GM12878 (cell line): ENCODE data around the gene NXPE4. TPM values are rescaled to one million over a fixed set of nuclear protein-coding genes. Genes with fewer than 3 reads are reported as not detected.
A peak's percentile ranks its signal among the peaks of the same experiment; 100 is the strongest.

Experiments used
- ATAC-seq: fragments of 200-7000 bp; cut with Tn5 transposase; 3 replicates; pipeline ENCODE4 v1.9.1; 2020; ENCODE audit warnings: mild to moderate bottlenecking, moderate library complexity
- BruUV-seq: library from RNA; stranded (reverse); fragments of 400-500 nt; replicated peaks from 2 replicates; lab custom pipeline; 2021; lab: Mats Ljungman, UMichigan
- CTCF ChIA-PET: fragments of 300-600 bp; sonication (Branson Sonifier 250); formaldehyde crosslinking; extraction: SDS; loops from one replicate; lab custom pipeline; 2021; ENCODE audit warnings: inconsistent platforms; lab: Yijun Ruan, JAX
- POLR2A ChIA-PET: fragments of 350-600 bp; formaldehyde crosslinking; extraction: SDS; loops from one replicate; lab custom pipeline; 2021; ENCODE audit warnings: inconsistent platforms; lab: Charles Lee
- RAD21 ChIA-PET: fragments of 300-600 bp; sonication (Branson Sonifier 250); formaldehyde crosslinking; loops from one replicate; lab custom pipeline; 2023; ENCODE audit warnings: antibody characterized with exemption; ENCODE audit not compliant: unreplicated experiment; lab: Charles Lee
- SMC1A ChIA-PET: fragments of 300-600 bp; sonication (Branson Sonifier 250); formaldehyde crosslinking; loops from one replicate; lab custom pipeline; 2023; ENCODE audit not compliant: unreplicated experiment, uncharacterized antibody; lab: Charles Lee
- DNase-seq: peaks from one replicate; pipeline ENCODE4 v3.0.0-alpha.2; 2011; ENCODE audit warnings: low read depth, low spot score
- FAIRE-seq: peaks from 3 replicates; lab custom pipeline; 2011; peaks lifted over from hg19 to GRCh38; lab: Jason Lieb, UNC
- H2AFZ ChIP-seq: 2 replicates; pipeline ENCODE4 v1.6.0; 2011; ENCODE audit warnings: low read depth, low read length, control low read depth; ENCODE audit not compliant: control insufficient read depth
- H3K27ac ChIP-seq: 2 replicates; pipeline ENCODE4 v1.5.1; 2011; ENCODE audit warnings: control low read depth; ENCODE audit not compliant: control insufficient read depth, insufficient read depth
- H3K27me3 ChIP-seq, 2 experiments: replicated peaks in 1 of 2; 2 replicates each; pipeline versions ENCODE4 v1.6.0 to v1.6.1; 2011; ENCODE audit warnings: low read length in 1 of 2; ENCODE audit not compliant: control insufficient read depth in 2 of 2, insufficient read depth in 2 of 2
- H3K36me3 ChIP-seq, 2 experiments: 2 replicates each; pipeline ENCODE4 v1.5.1; 2011; ENCODE audit warnings: low read length in 1 of 2; ENCODE audit not compliant: control insufficient read depth in 2 of 2, insufficient read depth in 2 of 2
- H3K4me1 ChIP-seq: 2 replicates; pipeline ENCODE4 v1.6.1; 2011; ENCODE audit warnings: mild to moderate bottlenecking, low read length, moderate library complexity, mixed read lengths; ENCODE audit not compliant: control insufficient read depth, insufficient read depth
- H3K4me2 ChIP-seq: 2 replicates; pipeline ENCODE4 v1.6.0; 2011; ENCODE audit warnings: control low read depth; ENCODE audit not compliant: control insufficient read depth, insufficient read depth
- H3K4me3 ChIP-seq: fragments of 200-600 bp; sonication (generic); 2 replicates; pipeline ENCODE4 v1.5.1; 2016
- H3K79me2 ChIP-seq: 2 replicates; pipeline ENCODE4 v1.6.0; 2011; ENCODE audit warnings: low read length; ENCODE audit not compliant: control insufficient read depth, insufficient read depth
- H3K9ac ChIP-seq: 2 replicates; pipeline ENCODE4 v1.8.0; 2011; ENCODE audit warnings: low read length, control low read depth, mixed read lengths; ENCODE audit not compliant: control insufficient read depth, insufficient read depth
- H3K9me3 ChIP-seq: replicated peaks from 3 replicates; pipeline ENCODE4 v1.5.1; 2011; ENCODE audit warnings: mild to moderate bottlenecking, low read length; ENCODE audit not compliant: control insufficient read depth, insufficient read depth
- H4K20me1 ChIP-seq: 2 replicates; pipeline ENCODE4 v1.6.0; 2011; ENCODE audit not compliant: control insufficient read depth, insufficient read depth
- CBFB ChIP-seq: IDR thresholded peaks from 2 replicates; pipeline ENCODE4 v1.6.1; 2016; ENCODE audit warnings: antibody characterized with exemption, low read depth
- CEBPB ChIP-seq, 2 experiments: fragments of 150-350 bp in 1 of 2; IDR thresholded peaks; 2 replicates each; pipeline ENCODE4 v1.6.1; 2012 to 2014; ENCODE audit warnings: low read depth in 2 of 2, low read length in 2 of 2, borderline replicate concordance in 1 of 2, inconsistent platforms in 1 of 2
- LARP7 ChIP-seq: fragments of 450-650 bp; IDR thresholded peaks from 2 replicates; pipeline ENCODE4 v1.6.1; 2017; ENCODE audit warnings: mild to moderate bottlenecking
- MEF2B ChIP-seq: fragments of 450-650 bp; IDR thresholded peaks from 2 replicates; pipeline ENCODE4 v1.6.1; 2018; ENCODE audit warnings: mild to moderate bottlenecking, moderate library complexity; ENCODE audit not compliant: partially characterized antibody, poor library complexity, severe bottlenecking
- MXI1 ChIP-seq: fragments of 150-350 bp; IDR thresholded peaks from 2 replicates; pipeline ENCODE4 v1.6.1; 2011; ENCODE audit warnings: low read depth, mild to moderate bottlenecking, inconsistent platforms, low read length, improper control_type of control experiment
- NR2C1 ChIP-seq: fragments of 450-650 bp; IDR thresholded peaks from 2 replicates; pipeline ENCODE4 v1.6.1; 2017; ENCODE audit warnings: antibody characterized with exemption, mild to moderate bottlenecking, moderate library complexity
- NR2F1 ChIP-seq: fragments of 450-650 bp; conservative IDR thresholded peaks from 2 replicates; pipeline ENCODE4 v1.6.1; 2017; ENCODE audit warnings: mild to moderate bottlenecking
- RCOR1 ChIP-seq: conservative IDR thresholded peaks from 2 replicates; pipeline ENCODE4 v1.6.1; 2012; ENCODE audit warnings: low read depth, low read length, improper control_type of control experiment
- SIX5 ChIP-seq: IDR thresholded peaks from 2 replicates; pipeline ENCODE4 v1.6.1; 2011; ENCODE audit warnings: mild to moderate bottlenecking, low read depth, low read length, moderate library complexity; ENCODE audit not compliant: severe bottlenecking
- ZNF217 ChIP-seq: fragments of 450-650 bp; IDR thresholded peaks from 2 replicates; pipeline ENCODE4 v1.6.1; 2017; ENCODE audit warnings: antibody characterized with exemption, mild to moderate bottlenecking
- WGBS: methylation state at CpG from one replicate; pipeline ENCODE4 v1.1.6; 2016; ENCODE audit warnings: low lambda C conversion rate; ENCODE audit not compliant: insufficient replicate concordance, insufficient coverage; ENCODE audit errors: missing lambda C conversion rate; 5-methylcytosine and 5-hydroxymethylcytosine counted together
- in situ Hi-C: fragments of 300-500 bp; cut with MboI; formaldehyde crosslinking; loops from 9 replicates; pipeline ENCODE4 v1.14.3; 2018; ENCODE audit warnings: mixed read lengths
- intact Hi-C: fragments of 100-400 bp; cut with micrococcal nuclease; formaldehyde crosslinking; loops from one replicate; pipeline ENCODE4 v1.14.2; 2022; ENCODE audit not compliant: unreplicated experiment
- polyA plus RNA-seq, 11 experiments: library from polyadenylated mRNA; depleted of rRNA in 4 of 11; unstranded in 6 of 11; stranded (reverse) in 5 of 11; fragments of >200 nt; fragmentation: Nextera tagmentation in 4 of 11; fragmentation: Illumina TruSeq in 1 of 11; extraction: Ambion mirVana in 4 of 11; extraction: Trizol in 1 of 11; gene quantifications; 1 replicate in 1 of 11; 2 replicates in 10 of 11; pipeline versions ENCODE4 v1.2.1 to v1.2.3, GENCODE V29; 2011 to 2016; ENCODE audit warnings: inconsistent platforms in 2 of 11, missing spikeins in 2 of 11, low read depth in 1 of 11
- total RNA-seq, 4 experiments: library from RNA; depleted of rRNA in 3 of 4; stranded (reverse); fragments of >200 nt in 3 of 4; fragmentation: Illumina TruSeq in 1 of 4; extraction: Trizol in 1 of 4; gene quantifications; 2 replicates each; pipeline versions ENCODE4 v1.2.1 to v1.2.3, GENCODE V29; 2013 to 2021
- TF ChIP-seq, protein P1 (sequence below), 3 experiments: IDR thresholded peaks in 2 of 3; conservative IDR thresholded peaks in 1 of 3; 2 replicates each; pipeline ENCODE4 v1.5.1; 2011; ENCODE audit warnings: low read depth in 3 of 3, low read length in 3 of 3, mild to moderate bottlenecking in 3 of 3, control low read depth in 2 of 3, moderate library complexity in 2 of 3, inconsistent platforms in 1 of 3, mixed read lengths in 1 of 3; ENCODE audit not compliant: control insufficient read depth in 2 of 3, insufficient read depth in 1 of 3; ENCODE audit errors: extremely low read depth in 1 of 3
- TF ChIP-seq, protein P2 (sequence below): fragments of 450-650 bp; IDR thresholded peaks from 2 replicates; pipeline ENCODE4 v1.6.1; 2017; ENCODE audit warnings: mild to moderate bottlenecking, moderate library complexity
- TF ChIP-seq, protein P3 (sequence below): fragments of 450-650 bp; formaldehyde crosslinking; IDR thresholded peaks from 2 replicates; pipeline ENCODE4 v1.4.0; 2022; ENCODE audit warnings: mild to moderate bottlenecking, moderate library complexity

Gene NXPE4
- total and polyA plus RNA-seq, 10 of the 15 experiments (the other 5 are each of a cell fraction or from before 2014, with no cell fraction given): not detected

GRCh38 chr11:114621072-114621471 lies 25.5 kb upstream of the NXPE4 start (continued):
- TF ChIP-seq, protein P1, sequence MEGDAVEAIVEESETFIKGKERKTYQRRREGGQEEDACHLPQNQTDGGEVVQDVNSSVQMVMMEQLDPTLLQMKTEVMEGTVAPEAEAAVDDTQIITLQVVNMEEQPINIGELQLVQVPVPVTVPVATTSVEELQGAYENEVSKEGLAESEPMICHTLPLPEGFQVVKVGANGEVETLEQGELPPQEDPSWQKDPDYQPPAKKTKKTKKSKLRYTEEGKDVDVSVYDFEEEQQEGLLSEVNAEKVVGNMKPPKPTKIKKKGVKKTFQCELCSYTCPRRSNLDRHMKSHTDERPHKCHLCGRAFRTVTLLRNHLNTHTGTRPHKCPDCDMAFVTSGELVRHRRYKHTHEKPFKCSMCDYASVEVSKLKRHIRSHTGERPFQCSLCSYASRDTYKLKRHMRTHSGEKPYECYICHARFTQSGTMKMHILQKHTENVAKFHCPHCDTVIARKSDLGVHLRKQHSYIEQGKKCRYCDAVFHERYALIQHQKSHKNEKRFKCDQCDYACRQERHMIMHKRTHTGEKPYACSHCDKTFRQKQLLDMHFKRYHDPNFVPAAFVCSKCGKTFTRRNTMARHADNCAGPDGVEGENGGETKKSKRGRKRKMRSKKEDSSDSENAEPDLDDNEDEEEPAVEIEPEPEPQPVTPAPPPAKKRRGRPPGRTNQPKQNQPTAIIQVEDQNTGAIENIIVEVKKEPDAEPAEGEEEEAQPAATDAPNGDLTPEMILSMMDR (IDR thresholded peaks at IDR 0.05 in 2 of 3, conservative IDR thresholded peaks at IDR 0.05 in 1 of 3; ENCODE audit: control insufficient read depth in 2 of 3, extremely low read depth in 1 of 3, insufficient read depth in 1 of 3, low read depth in 3 of 3, low read length in 3 of 3): no peak
- TF ChIP-seq SIX5 (no peak), CBFB (0 out of 2 replicates have a peak, but pooled peaks have one; percentile 22), NR2F1 (0 out of 2 replicates have a peak, but pooled peaks have one; percentile 24), MXI1 (no peak), NR2C1 (no peak), CEBPB (IDR thresholded peaks at IDR 0.05; ENCODE audit: borderline replicate concordance in 1 of 2, low read depth in 2 of 2, low read length in 2 of 2) (no peak), ZNF217 (peak; percentile 88; the same call in 1 of the 2 replicates)

- no peak overlapping the region for H2AFZ ChIP-seq
- H3K27me3 ChIP-seq: no peaks in the 10 kb centered on the region
- DNase-seq (no peak), ATAC-seq (no peak), FAIRE-seq (no peak)
- in situ Hi-C loops (no loop called here), intact Hi-C loops (no loop called here)
- no peak overlapping the region for H3K9ac ChIP-seq
- BruUV-seq: no TSS peak
- ChIA-PET CTCF (no interaction called here), SMC1A (no interaction called here), RAD21 (no interaction called here), POLR2A (no interaction called here)
- H4K20me1 ChIP-seq: peaks cover 4% of the 10 kb centered on the region
- no peaks in the 10 kb centered on the region for H3K79me2 ChIP-seq
- WGBS: 5% methylated on average over 10 of the region's 10 CpGs
- H3K4me1 ChIP-seq: no peaks in the 10 kb centered on the region
- H3K9me3 ChIP-seq: no peaks in the 10 kb centered on the region; the same call in 1 of the 3 replicates
- no peak overlapping the region for H3K27ac ChIP-seq
- H3K4me2 ChIP-seq: no peak overlapping the region
- no peaks in the 10 kb centered on the region for H3K36me3 ChIP-seq
- H3K4me3 ChIP-seq: no peak overlapping the region
- TF ChIP-seq MEF2B: no peak
- TF ChIP-seq, protein P2, sequence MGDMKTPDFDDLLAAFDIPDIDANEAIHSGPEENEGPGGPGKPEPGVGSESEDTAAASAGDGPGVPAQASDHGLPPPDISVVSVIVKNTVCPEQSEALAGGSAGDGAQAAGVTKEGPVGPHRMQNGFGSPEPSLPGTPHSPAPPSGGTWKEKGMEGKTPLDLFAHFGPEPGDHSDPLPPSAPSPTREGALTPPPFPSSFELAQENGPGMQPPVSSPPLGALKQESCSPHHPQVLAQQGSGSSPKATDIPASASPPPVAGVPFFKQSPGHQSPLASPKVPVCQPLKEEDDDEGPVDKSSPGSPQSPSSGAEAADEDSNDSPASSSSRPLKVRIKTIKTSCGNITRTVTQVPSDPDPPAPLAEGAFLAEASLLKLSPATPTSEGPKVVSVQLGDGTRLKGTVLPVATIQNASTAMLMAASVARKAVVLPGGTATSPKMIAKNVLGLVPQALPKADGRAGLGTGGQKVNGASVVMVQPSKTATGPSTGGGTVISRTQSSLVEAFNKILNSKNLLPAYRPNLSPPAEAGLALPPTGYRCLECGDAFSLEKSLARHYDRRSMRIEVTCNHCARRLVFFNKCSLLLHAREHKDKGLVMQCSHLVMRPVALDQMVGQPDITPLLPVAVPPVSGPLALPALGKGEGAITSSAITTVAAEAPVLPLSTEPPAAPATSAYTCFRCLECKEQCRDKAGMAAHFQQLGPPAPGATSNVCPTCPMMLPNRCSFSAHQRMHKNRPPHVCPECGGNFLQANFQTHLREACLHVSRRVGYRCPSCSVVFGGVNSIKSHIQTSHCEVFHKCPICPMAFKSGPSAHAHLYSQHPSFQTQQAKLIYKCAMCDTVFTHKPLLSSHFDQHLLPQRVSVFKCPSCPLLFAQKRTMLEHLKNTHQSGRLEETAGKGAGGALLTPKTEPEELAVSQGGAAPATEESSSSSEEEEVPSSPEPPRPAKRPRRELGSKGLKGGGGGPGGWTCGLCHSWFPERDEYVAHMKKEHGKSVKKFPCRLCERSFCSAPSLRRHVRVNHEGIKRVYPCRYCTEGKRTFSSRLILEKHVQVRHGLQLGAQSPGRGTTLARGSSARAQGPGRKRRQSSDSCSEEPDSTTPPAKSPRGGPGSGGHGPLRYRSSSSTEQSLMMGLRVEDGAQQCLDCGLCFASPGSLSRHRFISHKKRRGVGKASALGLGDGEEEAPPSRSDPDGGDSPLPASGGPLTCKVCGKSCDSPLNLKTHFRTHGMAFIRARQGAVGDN: peak; percentile 82; the same call in 1 of the 2 replicates
- TF ChIP-seq, protein P3, sequence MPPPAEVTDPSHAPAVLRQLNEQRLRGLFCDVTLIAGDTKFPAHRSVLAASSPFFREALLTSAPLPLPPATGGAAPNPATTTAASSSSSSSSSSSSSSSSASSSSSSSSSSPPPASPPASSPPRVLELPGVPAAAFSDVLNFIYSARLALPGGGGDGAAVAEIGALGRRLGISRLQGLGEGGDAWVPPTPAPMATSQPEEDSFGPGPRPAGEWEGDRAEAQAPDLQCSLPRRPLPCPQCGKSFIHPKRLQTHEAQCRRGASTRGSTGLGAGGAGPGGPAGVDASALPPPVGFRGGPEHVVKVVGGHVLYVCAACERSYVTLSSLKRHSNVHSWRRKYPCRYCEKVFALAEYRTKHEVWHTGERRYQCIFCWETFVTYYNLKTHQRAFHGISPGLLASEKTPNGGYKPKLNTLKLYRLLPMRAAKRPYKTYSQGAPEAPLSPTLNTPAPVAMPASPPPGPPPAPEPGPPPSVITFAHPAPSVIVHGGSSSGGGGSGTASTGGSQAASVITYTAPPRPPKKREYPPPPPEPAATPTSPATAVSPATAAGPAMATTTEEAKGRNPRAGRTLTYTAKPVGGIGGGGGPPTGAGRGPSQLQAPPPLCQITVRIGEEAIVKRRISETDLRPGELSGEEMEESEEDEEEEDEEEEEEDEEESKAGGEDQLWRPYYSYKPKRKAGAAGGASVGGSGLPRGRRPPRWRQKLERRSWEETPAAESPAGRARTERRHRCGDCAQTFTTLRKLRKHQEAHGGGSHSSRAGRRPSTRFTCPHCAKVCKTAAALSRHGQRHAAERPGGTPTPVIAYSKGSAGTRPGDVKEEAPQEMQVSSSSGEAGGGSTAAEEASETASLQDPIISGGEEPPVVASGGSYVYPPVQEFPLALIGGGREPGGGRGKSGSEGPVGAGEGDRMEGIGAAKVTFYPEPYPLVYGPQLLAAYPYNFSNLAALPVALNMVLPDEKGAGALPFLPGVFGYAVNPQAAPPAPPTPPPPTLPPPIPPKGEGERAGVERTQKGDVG (CRISPR knock-in tag): peak; percentile 87
- TF ChIP-seq LARP7: 0 out of 2 replicates have a peak, but pooled peaks have one; percentile 32
- TF ChIP-seq RCOR1: no peak
These were observed 24.1 kb upstream of the NXPE4 start for GRCh38 chr11:114619659-114620173.
